NCI-H460 (cell line): ENCODE data around the gene CCL26. TPM values are rescaled to one million over a fixed set of nuclear protein-coding genes. Genes with fewer than 3 reads are reported as not detected.

Source experiments
- DNase-seq: peaks from one replicate; pipeline ENCODE4 v3.0.0-alpha.2; 2016; ENCODE audit warnings: low read depth; ENCODE audit errors: extremely low read depth
- polyA plus RNA-seq: library from polyadenylated mRNA; depleted of rRNA; stranded (reverse); fragments of >200 nt; gene quantifications from 2 replicates; pipeline ENCODE4 v1.2.3, GENCODE V29; 2014; cell fraction: nucleus; rRNA removed
- total RNA-seq: library from RNA; depleted of rRNA; stranded (reverse); fragments of >200 nt; shearing (Covaris generic); gene quantifications from 2 replicates; pipeline ENCODE4 v1.2.3, GENCODE V29; 2014; rRNA removed

The CCL26 gene
- total RNA-seq: 0.27 TPM in 1 of 2 replicates, not detected in the other
- not detected in 2 replicates for polyA plus RNA-seq

GRCh38 chr7:75772081-75773077, at the start of gene CCL26:
CCL26 (minus strand) TSS chr7:75772211; CDS start chr7:75772176, 35 bp downstream.
- no peak for DNase-seq

- DNase-seq: no peak
Measured at GRCh38 chr7:75820688-75821087, 48.7 kb upstream of the CCL26 start.

GRCh38 chr7:75819711-75820110, 47.7 kb upstream of the CCL26 start:
- DNase-seq: no peak

- no peak for DNase-seq
Measured at GRCh38 chr7:75818472-75818871, 46.5 kb upstream of the CCL26 start.

GRCh38 chr7:75817116-75817515, 45.1 kb upstream of the CCL26 start:
- no peak for DNase-seq

GRCh38 chr7:75815418-75816064, 43.5 kb upstream of the CCL26 start:
- no peak for DNase-seq

- DNase-seq: no peak
Measured at GRCh38 chr7:75814407-75814947, 42.5 kb upstream of the CCL26 start.

- DNase-seq: no peak
Measured at GRCh38 chr7:75813781-75814236, 41.8 kb upstream of the CCL26 start, which contains the start of gene CCL24. CCL24 (minus strand) TSS chr7:75813806; CDS start chr7:75813715, 91 bp downstream.

- DNase-seq: no peak
Measured at GRCh38 chr7:75813084-75813483, 41.1 kb upstream of the CCL26 start.

- no peak for DNase-seq
Measured at GRCh38 chr7:75811894-75812678, 40.1 kb upstream of the CCL26 start.

GRCh38 chr7:75809396-75809795, 37.4 kb upstream of the CCL26 start:
- no peak for DNase-seq

- DNase-seq: no peak
Measured at GRCh38 chr7:75808106-75808505, 36.1 kb upstream of the CCL26 start.

- DNase-seq: no peak
Measured at GRCh38 chr7:75807452-75807851, 35.4 kb upstream of the CCL26 start.

GRCh38 chr7:75806560-75807307, 34.7 kb upstream of the CCL26 start:
- DNase-seq: no peak

- no peak for DNase-seq
Measured at GRCh38 chr7:75804705-75805104, 32.7 kb upstream of the CCL26 start.

GRCh38 chr7:75804004-75804403, 32.0 kb upstream of the CCL26 start:
- no peak for DNase-seq

- no peak for DNase-seq
Measured at GRCh38 chr7:75802552-75802821, 30.5 kb upstream of the CCL26 start.

GRCh38 chr7:75798770-75799169, 26.8 kb upstream of the CCL26 start:
- no peak for DNase-seq

- no peak for DNase-seq
Measured at GRCh38 chr7:75796420-75796819, 24.4 kb upstream of the CCL26 start.

GRCh38 chr7:75795831-75796285, 23.8 kb upstream of the CCL26 start:
- DNase-seq: no peak
